Mesothelial cell of epicardium (in vitro differentiated cells): ENCODE data around the gene MTIF2. TPM values are rescaled to one million over a fixed set of nuclear protein-coding genes. Genes with fewer than 3 reads are reported as not detected.

Experiments used
- DNase-seq, 2 experiments: peaks; one replicate each; pipeline ENCODE4 v3.0.0; 2021; ENCODE audit warnings: low spot score in 2 of 2; ENCODE audit not compliant: unreplicated experiment in 2 of 2
- H3K27ac Mint-ChIP-seq: 2 replicates; pipeline ENCODE4 v1.8.0; 2021; ENCODE audit warnings: mixed read lengths
- H3K27me3 Mint-ChIP-seq: 2 replicates; pipeline ENCODE4 v1.8.0; 2021; ENCODE audit warnings: low read depth, mixed read lengths
- H3K36me3 Mint-ChIP-seq: 2 replicates; pipeline ENCODE4 v1.8.0; 2021; ENCODE audit warnings: mixed read lengths
- H3K4me1 Mint-ChIP-seq: 2 replicates; pipeline ENCODE4 v1.8.0; 2021; ENCODE audit warnings: mixed read lengths
- H3K4me3 Mint-ChIP-seq: 2 replicates; pipeline ENCODE4 v1.8.0; 2021; ENCODE audit warnings: mild to moderate bottlenecking, moderate library complexity, mixed read lengths
- H3K9me3 Mint-ChIP-seq: 2 replicates; pipeline ENCODE4 v1.8.0; 2021; ENCODE audit warnings: mixed read lengths
- total RNA-seq: library from RNA; stranded (reverse); gene quantifications from 3 replicates; pipeline ENCODE4 v1.2.1, GENCODE V29; 2021
- TF ChIP-seq, protein P1 (sequence below): fragments of 200-600 bp; sonication (generic); IDR thresholded peaks from one replicate; pipeline ENCODE4 v1.5.0; 2021; ENCODE audit warnings: antibody characterized with exemption; ENCODE audit not compliant: unreplicated experiment

MTIF2 gene
- total RNA-seq, 1 donor from 2014 or later = 24.5 TPM

GRCh38 chr2:55233658-55233940, 35.4 kb downstream of the MTIF2 start:
- H3K9me3 Mint-ChIP-seq = no peaks in the 10 kb centered on the region

DNA sequence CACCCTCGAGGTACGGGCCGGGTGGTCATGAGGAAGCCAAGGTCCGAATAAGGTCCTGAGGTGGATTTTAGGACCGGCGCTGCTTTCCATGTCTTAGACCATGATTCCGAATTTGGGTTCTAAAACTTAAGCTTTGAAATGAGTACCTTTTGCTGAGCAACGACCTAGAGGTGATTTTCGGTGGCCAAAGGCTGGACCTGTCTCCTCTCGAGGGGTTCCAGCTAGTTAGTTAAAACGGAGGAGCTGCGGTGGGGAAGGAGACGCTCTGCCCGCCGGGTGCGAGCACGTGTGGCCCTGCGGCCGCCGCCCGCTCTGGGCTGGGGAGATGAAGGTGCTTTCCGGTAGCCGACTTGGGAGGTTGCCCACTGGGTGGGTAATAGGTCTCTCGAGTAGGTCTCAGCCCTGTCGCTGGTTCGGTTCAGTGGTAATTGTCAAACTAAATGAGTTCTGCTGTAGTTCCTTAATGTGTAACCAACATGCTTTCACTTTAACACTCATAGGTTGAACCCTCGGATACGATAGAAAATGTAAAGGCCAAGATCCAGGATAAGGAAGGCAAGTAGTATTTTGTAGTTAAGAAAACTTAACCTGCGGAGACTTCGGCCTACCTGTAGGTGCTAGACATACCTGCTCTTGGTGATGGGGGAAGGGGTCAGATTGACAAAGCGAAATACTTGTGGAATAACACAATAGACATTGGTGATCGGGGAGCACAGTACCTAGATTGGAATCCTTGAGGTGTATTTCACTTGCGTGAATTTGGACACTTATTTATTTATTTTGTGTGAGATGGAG, 36.0 kb downstream of the MTIF2 start:
- Mint-ChIP-seq H3K36me3 (peaks cover 15% of the 10 kb centered on the region), H3K27ac (peak overlapping the region; percentile 99), H3K27me3 (no peaks in the 10 kb centered on the region), H3K4me1 (peaks cover 36% of the 10 kb centered on the region), H3K9me3 (no peaks in the 10 kb centered on the region), H3K4me3 (peak overlapping the region; percentile 91)
- no peak for DNase-seq
- TF ChIP-seq, protein P1, sequence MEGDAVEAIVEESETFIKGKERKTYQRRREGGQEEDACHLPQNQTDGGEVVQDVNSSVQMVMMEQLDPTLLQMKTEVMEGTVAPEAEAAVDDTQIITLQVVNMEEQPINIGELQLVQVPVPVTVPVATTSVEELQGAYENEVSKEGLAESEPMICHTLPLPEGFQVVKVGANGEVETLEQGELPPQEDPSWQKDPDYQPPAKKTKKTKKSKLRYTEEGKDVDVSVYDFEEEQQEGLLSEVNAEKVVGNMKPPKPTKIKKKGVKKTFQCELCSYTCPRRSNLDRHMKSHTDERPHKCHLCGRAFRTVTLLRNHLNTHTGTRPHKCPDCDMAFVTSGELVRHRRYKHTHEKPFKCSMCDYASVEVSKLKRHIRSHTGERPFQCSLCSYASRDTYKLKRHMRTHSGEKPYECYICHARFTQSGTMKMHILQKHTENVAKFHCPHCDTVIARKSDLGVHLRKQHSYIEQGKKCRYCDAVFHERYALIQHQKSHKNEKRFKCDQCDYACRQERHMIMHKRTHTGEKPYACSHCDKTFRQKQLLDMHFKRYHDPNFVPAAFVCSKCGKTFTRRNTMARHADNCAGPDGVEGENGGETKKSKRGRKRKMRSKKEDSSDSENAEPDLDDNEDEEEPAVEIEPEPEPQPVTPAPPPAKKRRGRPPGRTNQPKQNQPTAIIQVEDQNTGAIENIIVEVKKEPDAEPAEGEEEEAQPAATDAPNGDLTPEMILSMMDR = no peak

More at GRCh38 chr2:55233658-55233940, 35.4 kb downstream of the MTIF2 start:
- TF ChIP-seq, protein P1 = no peak
- Mint-ChIP-seq H3K4me1 (peaks cover 35% of the 10 kb centered on the region), H3K4me3 (peak overlapping the region; percentile 91), H3K27ac (peak overlapping the region; percentile 99), H3K36me3 (peaks cover 13% of the 10 kb centered on the region), H3K27me3 (no peaks in the 10 kb centered on the region)
- DNase-seq = no peak

DNA sequence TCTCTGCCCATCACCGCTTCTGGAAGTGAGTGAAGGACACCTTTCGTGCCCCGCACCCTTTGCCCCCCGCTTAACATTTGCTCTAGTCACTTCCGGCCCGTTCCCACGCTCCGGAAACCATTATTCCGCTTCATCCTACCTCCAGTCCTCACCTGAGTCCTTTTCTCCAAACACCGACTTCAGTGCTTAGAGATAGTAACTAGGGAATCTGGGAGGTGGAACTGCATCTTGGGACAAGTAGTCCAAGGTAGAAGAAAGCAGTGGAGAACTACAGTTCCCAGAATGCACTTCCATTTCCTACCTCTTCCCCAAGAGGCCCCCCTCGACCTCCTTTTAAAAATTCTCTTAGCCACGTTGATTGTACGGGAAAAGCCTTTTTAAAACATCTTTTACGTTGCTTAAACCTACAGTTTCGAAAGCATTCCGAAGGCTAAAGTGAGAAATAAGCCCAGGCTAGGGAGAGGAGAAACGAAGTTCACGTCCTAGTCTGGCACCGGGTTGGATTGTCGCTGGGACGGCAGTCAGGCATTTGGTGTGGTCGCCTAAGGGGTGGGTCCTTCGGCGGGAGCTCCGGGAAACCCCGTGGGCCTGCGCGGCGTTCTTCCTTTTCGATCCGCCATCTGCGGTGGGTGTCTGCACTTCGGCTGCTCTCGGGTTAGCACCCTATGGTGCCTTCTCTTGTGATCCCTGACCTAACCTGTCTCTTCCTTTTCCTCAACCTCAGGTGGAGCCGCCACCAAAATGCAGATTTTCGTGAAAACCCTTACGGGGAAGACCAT, 36.8 kb downstream of the MTIF2 start, which contains the start of the genes CLHC1 and RPS27A:
Gene CLHC1 (minus strand): TSS at position 210 of the 779 bp plus-strand sequence. CDS start 9,882 bp downstream, outside the sequence.
Gene RPS27A (plus strand): TSS at position 605 of the 779 bp plus-strand sequence. CDS start 137 bp downstream, at position 742.
- peaks cover 38% of the 10 kb centered on the region for H3K4me1 Mint-ChIP-seq
- H3K36me3 Mint-ChIP-seq = peaks cover 17% of the 10 kb centered on the region
- TF ChIP-seq, protein P1 = no peak
- no peaks in the 10 kb centered on the region for H3K27me3 Mint-ChIP-seq
- H3K27ac Mint-ChIP-seq = peak within 1 kb of the TSS; percentile 99
- H3K9me3 Mint-ChIP-seq = no peaks in the 10 kb centered on the region
- H3K4me3 Mint-ChIP-seq = peak within 1 kb of the TSS; percentile 91
- DNase-seq = peak; percentile 81 to 96

GRCh38 chr2:55231546-55232083, 37.4 kb downstream of the MTIF2 start:
- no peak for DNase-seq
- TF ChIP-seq, protein P1 = no peak
- H3K36me3 Mint-ChIP-seq = peaks cover 17% of the 10 kb centered on the region
- H3K9me3 Mint-ChIP-seq = no peaks in the 10 kb centered on the region
- H3K4me1 Mint-ChIP-seq = peaks cover 38% of the 10 kb centered on the region
- peak overlapping the region; percentile 91 for H3K4me3 Mint-ChIP-seq
- no peaks in the 10 kb centered on the region for H3K27me3 Mint-ChIP-seq
- H3K27ac Mint-ChIP-seq = peak overlapping the region; percentile 99

- no peak for DNase-seq
- Mint-ChIP-seq H3K4me1 (peaks cover 39% of the 10 kb centered on the region), H3K9me3 (no peaks in the 10 kb centered on the region), H3K27ac (peak overlapping the region; percentile 40), H3K4me3 (peak overlapping the region; percentile 91), H3K36me3 (peaks cover 17% of the 10 kb centered on the region), H3K27me3 (no peaks in the 10 kb centered on the region)
- TF ChIP-seq, protein P1 = no peak
These were observed 38.5 kb downstream of the MTIF2 start for GRCh38 chr2:55230551-55230950.
